ENCODE data around the gene CABCOCO1.

Gene CABCOCO1

GRCh38 chr10:61787170-61787569 is 124.4 kb downstream of the CABCOCO1 start:
- no peak for DNase-seq

GRCh38 chr10:61789031-61789430 is 126.3 kb downstream of the CABCOCO1 start:
- no peak for DNase-seq

GRCh38 chr10:61791216-61791615 is 128.5 kb downstream of the CABCOCO1 start:
- DNase-seq: no peak

- DNase-seq: no peak
Observed at GRCh38 chr10:61792097-61792716, 129.5 kb downstream of the CABCOCO1 start.

- DNase-seq: no peak
Observed at GRCh38 chr10:61792921-61793320, 130.2 kb downstream of the CABCOCO1 start.

GRCh38 chr10:61793760-61794703 is 131.3 kb downstream of the CABCOCO1 start:
- no peak for DNase-seq

GRCh38 chr10:61795147-61795546 is 132.4 kb downstream of the CABCOCO1 start:
- DNase-seq: no peak

GRCh38 chr10:61795551-61795950 is 132.8 kb downstream of the CABCOCO1 start:
- DNase-seq: no peak

GRCh38 chr10:61796785-61797184 is 134.1 kb downstream of the CABCOCO1 start:
- no peak for DNase-seq

GRCh38 chr10:61797304-61798153 is 134.8 kb downstream of the CABCOCO1 start:
- DNase-seq: no peak

- no peak for DNase-seq
Observed at GRCh38 chr10:61798713-61799112, 136.0 kb downstream of the CABCOCO1 start.

GRCh38 chr10:61801484-61801883 is 138.8 kb downstream of the CABCOCO1 start:
- DNase-seq: no peak

- no peak for DNase-seq
Observed at GRCh38 chr10:61803269-61803668, 140.5 kb downstream of the CABCOCO1 start.

GRCh38 chr10:61804414-61804813 is 141.7 kb downstream of the CABCOCO1 start:
- no peak for DNase-seq

- no peak for DNase-seq
Observed at GRCh38 chr10:61805091-61805490, 142.4 kb downstream of the CABCOCO1 start.

- no peak for DNase-seq
Observed at GRCh38 chr10:61810263-61810662, 147.5 kb downstream of the CABCOCO1 start.

- no peak for DNase-seq
Observed at GRCh38 chr10:61812052-61812721, 149.5 kb downstream of the CABCOCO1 start.

GRCh38 chr10:61812920-61813319 is 150.2 kb downstream of the CABCOCO1 start:
- no peak for DNase-seq

GRCh38 chr10:61814160-61814559 is 151.4 kb downstream of the CABCOCO1 start:
- no peak for DNase-seq

GRCh38 chr10:61815496-61815895 is 152.8 kb downstream of the CABCOCO1 start:
- DNase-seq: no peak
